Glutamatergic neuron (in vitro differentiated cells): ENCODE data around the gene MOGAT1. TPM values are rescaled to one million over a fixed set of nuclear protein-coding genes. Genes with fewer than 3 reads are reported as not detected.

Experiments
- DNase-seq: peaks from one replicate; pipeline ENCODE4 v3.0.0; 2022
- H3K27ac Mint-ChIP-seq: one replicate; pipeline ENCODE4 v1.8.0; 2020; ENCODE audit warnings: mild to moderate bottlenecking, mixed read lengths, inconsistent platforms; ENCODE audit not compliant: unreplicated experiment
- H3K27me3 Mint-ChIP-seq: one replicate; pipeline ENCODE4 v1.8.0; 2020; ENCODE audit warnings: mild to moderate bottlenecking, moderate library complexity, mixed read lengths, inconsistent platforms; ENCODE audit not compliant: unreplicated experiment
- H3K36me3 Mint-ChIP-seq: one replicate; pipeline ENCODE4 v1.8.0; 2020; ENCODE audit warnings: mild to moderate bottlenecking, mixed read lengths, inconsistent platforms; ENCODE audit not compliant: unreplicated experiment
- H3K4me1 Mint-ChIP-seq: one replicate; pipeline ENCODE4 v1.8.0; 2020; ENCODE audit warnings: mild to moderate bottlenecking, low read depth, mixed read lengths, inconsistent platforms; ENCODE audit not compliant: unreplicated experiment
- H3K4me3 Mint-ChIP-seq: one replicate; pipeline ENCODE4 v1.8.0; 2020; ENCODE audit warnings: mild to moderate bottlenecking, mixed read lengths, inconsistent platforms; ENCODE audit not compliant: unreplicated experiment
- H3K9me3 Mint-ChIP-seq: one replicate; pipeline ENCODE4 v1.8.0; 2020; ENCODE audit warnings: mild to moderate bottlenecking, moderate library complexity, mixed read lengths, inconsistent platforms; ENCODE audit not compliant: unreplicated experiment
- CTCF ChIP-seq: fragments of 200-600 bp; sonication (generic); IDR thresholded peaks from one replicate; pipeline ENCODE4 v1.5.0; 2021; ENCODE audit not compliant: partially characterized antibody, unreplicated experiment
- total RNA-seq: library from RNA; stranded (reverse); fragmentation: NEBNext Ultra II Directional; extraction: Animal tissue kit (Norgen Biotek cat#: 25700); gene quantifications from one replicate; pipeline ENCODE4 v1.2.1, GENCODE V29; 2021; ENCODE audit not compliant: unreplicated experiment

Gene MOGAT1
- total RNA-seq, 1 donor from 2014 or later, result not detected

DNA sequence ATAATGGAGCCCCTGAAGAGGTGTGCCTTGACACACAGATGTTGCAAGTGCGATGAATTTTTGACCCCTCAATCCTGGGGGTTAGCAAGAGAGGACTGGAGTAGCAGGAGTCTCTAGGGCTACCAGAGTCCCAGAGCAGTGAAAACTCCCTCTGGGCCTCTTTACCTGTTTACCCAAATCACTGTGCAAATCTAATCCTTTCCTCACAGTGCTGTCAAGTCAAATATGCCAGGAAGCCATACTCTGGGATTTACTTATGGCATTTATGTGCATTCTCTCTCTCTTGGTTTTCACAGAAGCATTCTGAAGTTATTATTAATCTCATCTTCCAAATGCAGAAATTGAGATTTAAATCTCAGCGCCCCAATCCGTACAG, 62.0 kb downstream of the MOGAT1 start:
- H3K27me3 Mint-ChIP-seq, result peaks cover 2% of the 10 kb centered on the region
- H3K9me3 Mint-ChIP-seq, result peaks cover 2% of the 10 kb centered on the region
- TF ChIP-seq CTCF, result no peak
- H3K27ac Mint-ChIP-seq, result no peak overlapping the region
- DNase-seq, result no peak
- no peak overlapping the region for H3K4me3 Mint-ChIP-seq
- no peaks in the 10 kb centered on the region for H3K36me3 Mint-ChIP-seq
- H3K4me1 Mint-ChIP-seq, result peaks cover 11% of the 10 kb centered on the region

- peaks cover 2% of the 10 kb centered on the region for H3K9me3 Mint-ChIP-seq
Measured at GRCh38 chr2:222733846-222734702, 62.6 kb downstream of the MOGAT1 start.

GRCh38 chr2:222734703-222735014, 63.2 kb downstream of the MOGAT1 start:
- DNase-seq, result no peak
- peaks cover 11% of the 10 kb centered on the region for H3K4me1 Mint-ChIP-seq
- H3K36me3 Mint-ChIP-seq, result no peaks in the 10 kb centered on the region
- H3K27ac Mint-ChIP-seq, result no peak overlapping the region
- H3K27me3 Mint-ChIP-seq, result peaks cover 2% of the 10 kb centered on the region
- peaks cover 2% of the 10 kb centered on the region for H3K9me3 Mint-ChIP-seq
- no peak for TF ChIP-seq CTCF
- H3K4me3 Mint-ChIP-seq, result no peak overlapping the region

More at GRCh38 chr2:222733846-222734702, 62.6 kb downstream of the MOGAT1 start:
- TF ChIP-seq CTCF, result no peak
- no peaks in the 10 kb centered on the region for H3K36me3 Mint-ChIP-seq
- no peak overlapping the region for H3K4me3 Mint-ChIP-seq
- peaks cover 2% of the 10 kb centered on the region for H3K27me3 Mint-ChIP-seq
- H3K27ac Mint-ChIP-seq, result no peak overlapping the region
- H3K4me1 Mint-ChIP-seq, result peaks cover 11% of the 10 kb centered on the region
- no peak for DNase-seq

GRCh38 chr2:222736301-222736700, 64.8 kb downstream of the MOGAT1 start:
- Mint-ChIP-seq H3K27ac (no peak overlapping the region), H3K4me1 (no peaks in the 10 kb centered on the region), H3K36me3 (no peaks in the 10 kb centered on the region), H3K27me3 (peaks cover 4% of the 10 kb centered on the region), H3K9me3 (peaks cover 5% of the 10 kb centered on the region), H3K4me3 (no peak overlapping the region)
- no peak for TF ChIP-seq CTCF
- DNase-seq, result no peak

- Mint-ChIP-seq H3K27ac (no peak overlapping the region), H3K4me3 (no peak overlapping the region), H3K4me1 (no peaks in the 10 kb centered on the region), H3K27me3 (peaks cover 4% of the 10 kb centered on the region), H3K9me3 (peaks cover 5% of the 10 kb centered on the region), H3K36me3 (no peaks in the 10 kb centered on the region)
- no peak for DNase-seq
- no peak for TF ChIP-seq CTCF
Measured at GRCh38 chr2:222736924-222737323, 65.5 kb downstream of the MOGAT1 start.
